HG02588 (cell line): ENCODE results near the gene ZSCAN1.
"Not testable (repeated sequence)": the region's sequence is repeated elsewhere in the genome, so short reads cannot be mapped to it uniquely, and the experiment has no call there.

Experiments used
- ATAC-seq: cut with Tn5 transposase; IDR thresholded peaks from one replicate; pipeline ENCODE4 v1.9.1; 2021; ENCODE audit warnings: mild to moderate bottlenecking, moderate library complexity; ENCODE audit not compliant: unreplicated experiment

The ZSCAN1 gene

DNA sequence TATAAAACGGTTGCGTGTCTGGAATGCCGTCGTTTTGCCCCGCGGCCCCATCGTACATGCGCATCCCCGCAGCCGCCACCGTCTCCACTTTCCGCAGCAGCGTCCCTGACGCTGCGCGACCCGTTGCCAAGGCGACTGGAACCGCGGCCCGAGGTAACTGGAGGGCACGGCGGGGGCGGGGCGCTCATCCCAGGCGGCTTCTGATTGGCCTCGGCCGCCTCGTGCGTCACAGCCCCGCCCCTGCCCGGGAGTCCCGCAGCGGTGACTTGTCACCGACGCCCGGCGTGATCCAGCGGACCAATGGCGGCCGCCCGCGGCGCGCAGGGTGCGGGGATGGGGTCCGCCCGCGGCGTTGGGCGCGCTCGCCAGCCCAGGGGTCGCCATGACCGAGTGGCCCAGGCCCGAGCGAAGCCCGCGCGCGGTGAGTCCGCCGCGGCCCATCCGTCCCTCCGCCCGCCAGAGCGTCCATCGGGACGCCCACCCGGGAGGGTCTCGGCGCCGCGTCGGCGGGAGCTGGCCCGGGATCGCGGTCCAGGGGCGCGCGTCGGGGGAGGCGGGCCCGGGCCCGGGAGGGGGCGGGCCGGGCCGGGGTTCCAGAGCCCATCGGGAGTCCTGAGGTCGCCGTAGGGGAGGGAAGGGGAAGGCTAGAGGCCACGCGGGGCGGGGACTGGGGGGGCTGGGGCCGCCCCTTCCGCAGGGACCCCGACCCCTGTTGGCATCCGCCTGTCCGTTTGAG lies at the start of gene ZSCAN1:
ZSCAN1 (plus strand) TSS at position 285 of the 736 bp plus-strand sequence. CDS start 3,812 bp downstream, outside the sequence.
- ATAC-seq: no peak

- no peak for ATAC-seq
Measured at GRCh38 chr19:57992841-57993240, 41.0 kb upstream of the ZSCAN1 start.

DNA sequence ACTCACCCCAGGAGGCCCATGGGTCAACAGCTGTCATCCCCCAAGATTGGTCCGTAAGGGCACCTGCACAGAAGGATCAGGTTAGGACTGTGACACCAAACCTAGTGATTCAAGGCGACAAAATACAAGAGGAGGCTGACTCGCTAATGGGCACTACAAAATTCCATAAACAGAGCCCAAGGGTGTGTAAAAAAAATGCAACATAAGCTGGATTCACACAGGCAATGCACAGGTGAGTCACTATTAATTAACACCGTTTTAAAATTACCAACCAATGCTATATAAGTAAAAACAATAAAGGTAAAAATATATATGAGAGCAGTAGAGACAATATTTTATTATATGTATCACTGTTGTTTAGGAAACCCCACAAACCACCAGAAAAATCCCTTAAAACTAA lies 33.1 kb upstream of the ZSCAN1 start:
- ATAC-seq: no peak

DNA sequence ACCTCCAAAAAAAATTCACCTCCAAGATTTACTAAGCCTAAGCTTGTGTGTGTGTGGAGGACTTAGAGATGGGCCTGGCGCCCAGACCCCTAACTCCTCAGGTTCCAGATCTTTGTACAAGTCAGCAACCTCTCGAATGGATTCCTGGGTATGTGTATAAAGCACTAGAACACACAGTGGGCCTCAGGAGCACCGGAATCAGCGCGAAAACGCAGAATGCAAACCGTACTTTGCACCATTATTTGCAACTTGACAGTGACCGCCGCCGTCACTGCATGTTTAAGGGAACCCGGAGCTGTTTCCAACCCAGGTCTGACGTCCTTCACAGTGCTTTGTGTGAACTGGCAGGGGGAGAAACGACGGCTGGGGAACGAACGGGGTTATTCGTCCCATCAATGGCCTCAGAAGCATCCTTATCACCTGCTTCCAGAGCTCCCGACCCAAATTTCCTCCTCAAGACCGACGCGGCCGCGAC lies 31.9 kb upstream of the ZSCAN1 start:
- peak; percentile 3 for ATAC-seq

- peak; percentile 86 for ATAC-seq
Measured at GRCh38 chr19:58002384-58003173, 31.2 kb upstream of the ZSCAN1 start, which contains the start of gene ZNF606. Gene ZNF606, minus strand, starts transcription at chr19:58002820. Its CDS starts 1,501 bp downstream, at chr19:58001319.

- peak; percentile 12 for ATAC-seq
Measured at GRCh38 chr19:58003174-58003828, 30.5 kb upstream of the ZSCAN1 start.

DNA sequence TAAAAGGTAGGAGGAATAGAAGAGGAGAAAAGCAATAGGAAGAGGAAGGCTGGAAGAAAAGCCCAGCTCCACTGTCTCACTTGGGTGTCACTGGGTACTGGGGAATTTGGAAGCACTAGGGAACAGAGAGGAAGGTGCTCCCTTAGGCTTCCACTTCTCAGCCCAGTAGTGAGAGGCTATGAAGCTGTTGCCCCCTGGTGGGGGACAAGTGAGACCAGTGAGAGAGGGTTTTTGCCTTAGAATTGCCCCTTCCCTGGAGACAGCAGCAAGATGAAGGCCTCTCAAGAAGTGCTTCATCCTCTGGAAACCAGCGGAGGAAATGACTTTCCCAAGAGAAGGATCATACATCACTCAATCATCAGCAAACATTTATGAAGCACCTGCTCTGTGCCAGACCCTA lies 26.5 kb upstream of the ZSCAN1 start:
- no peak for ATAC-seq

DNA sequence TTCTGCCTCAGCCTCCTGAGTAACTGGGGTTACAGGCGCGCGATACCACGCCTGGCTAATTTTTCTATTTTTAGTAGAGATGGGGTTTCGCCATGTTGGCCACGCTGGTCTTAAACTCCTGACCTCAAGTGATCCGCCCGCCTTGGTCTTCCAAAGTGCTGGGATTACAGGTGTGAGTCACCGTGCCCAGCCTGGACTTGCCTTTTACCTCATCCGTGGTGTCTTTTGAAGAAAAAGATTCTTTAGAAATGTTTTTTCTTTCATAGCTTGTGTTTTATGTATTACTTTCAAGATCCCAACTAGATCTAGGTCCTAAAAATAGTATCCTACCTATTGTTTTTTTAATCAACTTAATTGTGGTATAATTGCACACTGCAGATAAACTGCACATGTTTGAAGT lies 24.9 kb upstream of the ZSCAN1 start:
- not testable (repeated sequence) for ATAC-seq

DNA sequence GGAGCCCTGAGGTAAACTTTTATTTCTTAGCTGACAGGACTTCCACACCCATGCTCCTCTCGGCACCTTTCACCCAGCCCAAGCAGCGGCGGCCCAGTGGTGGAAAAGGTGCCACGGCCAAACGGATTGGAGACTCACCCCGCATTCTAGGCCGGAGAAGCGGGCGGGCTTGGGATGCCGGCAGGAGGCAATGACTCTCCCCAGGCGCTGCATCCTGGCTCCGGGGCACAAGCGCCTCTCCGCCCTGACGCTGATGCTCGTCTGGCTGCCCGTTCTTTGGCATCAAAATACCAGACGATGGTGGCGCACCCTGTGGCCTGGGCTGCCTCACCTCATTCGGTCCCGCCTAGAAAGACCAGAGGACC lies 24.5 kb upstream of the ZSCAN1 start:
- no peak for ATAC-seq

DNA sequence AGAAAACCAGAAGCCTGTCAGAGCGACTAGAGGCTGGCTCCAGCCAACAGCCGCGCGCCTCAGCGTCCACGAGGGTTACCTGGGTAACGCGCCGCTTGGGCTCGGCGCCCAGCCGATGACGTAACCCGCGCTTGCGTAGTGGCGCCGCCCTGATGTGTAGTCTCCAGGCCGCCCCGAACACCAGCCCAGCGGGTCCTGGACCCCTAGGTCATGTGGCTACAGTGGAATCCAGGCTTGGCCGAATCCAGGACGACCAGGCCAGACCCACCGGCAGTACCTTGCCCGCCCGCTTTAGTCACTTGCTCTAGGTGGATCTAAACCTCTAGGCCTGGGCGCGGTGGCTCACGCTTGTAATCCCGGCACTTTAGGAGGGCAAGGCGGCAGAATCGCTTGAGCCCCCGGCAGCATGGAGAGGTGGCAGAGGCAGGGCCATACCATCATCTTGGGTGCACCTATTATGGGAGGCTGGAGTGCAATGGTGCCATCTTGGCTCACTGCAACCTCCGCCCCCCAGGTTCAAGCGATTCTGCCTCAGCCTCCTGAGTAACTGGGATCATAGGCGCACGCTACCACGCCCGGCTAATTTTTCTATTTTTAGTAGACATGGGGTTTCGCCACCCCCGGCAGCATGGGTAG lies 24.0 kb upstream of the ZSCAN1 start:
- peak; percentile 51 for ATAC-seq

- ATAC-seq: no peak
Measured at GRCh38 chr19:58010507-58010906, 23.3 kb upstream of the ZSCAN1 start.

GRCh38 chr19:58014141-58014540 lies 19.7 kb upstream of the ZSCAN1 start:
- ATAC-seq: no peak

GRCh38 chr19:58020129-58020528 lies 13.7 kb upstream of the ZSCAN1 start:
- ATAC-seq: no peak

- no peak for ATAC-seq
Measured at GRCh38 chr19:58021541-58022282, 12.1 kb upstream of the ZSCAN1 start.

- no peak for ATAC-seq
Measured at GRCh38 chr19:58022283-58022660, 11.6 kb upstream of the ZSCAN1 start.

- no peak for ATAC-seq
Measured at GRCh38 chr19:58024661-58025060, 9.2 kb upstream of the ZSCAN1 start.

DNA sequence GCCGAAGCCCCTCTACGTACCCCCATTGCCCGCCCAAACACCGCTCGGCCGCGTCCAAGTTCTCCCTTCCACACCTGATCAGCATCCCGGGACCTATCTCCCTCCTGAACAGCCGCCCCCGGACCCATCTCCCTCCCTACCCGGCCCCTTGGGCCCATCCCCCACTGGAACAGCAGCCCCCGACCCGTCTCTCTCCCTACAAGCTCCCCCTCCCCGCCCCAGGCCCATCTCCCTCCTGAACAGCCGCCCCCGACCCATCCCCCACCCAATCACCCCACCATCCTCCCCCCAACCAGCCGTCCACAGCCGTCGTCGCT lies 610 bp downstream of the ZSCAN1 start:
- ATAC-seq: no peak

GRCh38 chr19:58035863-58036262 lies 2.0 kb downstream of the ZSCAN1 start:
- ATAC-seq: no peak

DNA sequence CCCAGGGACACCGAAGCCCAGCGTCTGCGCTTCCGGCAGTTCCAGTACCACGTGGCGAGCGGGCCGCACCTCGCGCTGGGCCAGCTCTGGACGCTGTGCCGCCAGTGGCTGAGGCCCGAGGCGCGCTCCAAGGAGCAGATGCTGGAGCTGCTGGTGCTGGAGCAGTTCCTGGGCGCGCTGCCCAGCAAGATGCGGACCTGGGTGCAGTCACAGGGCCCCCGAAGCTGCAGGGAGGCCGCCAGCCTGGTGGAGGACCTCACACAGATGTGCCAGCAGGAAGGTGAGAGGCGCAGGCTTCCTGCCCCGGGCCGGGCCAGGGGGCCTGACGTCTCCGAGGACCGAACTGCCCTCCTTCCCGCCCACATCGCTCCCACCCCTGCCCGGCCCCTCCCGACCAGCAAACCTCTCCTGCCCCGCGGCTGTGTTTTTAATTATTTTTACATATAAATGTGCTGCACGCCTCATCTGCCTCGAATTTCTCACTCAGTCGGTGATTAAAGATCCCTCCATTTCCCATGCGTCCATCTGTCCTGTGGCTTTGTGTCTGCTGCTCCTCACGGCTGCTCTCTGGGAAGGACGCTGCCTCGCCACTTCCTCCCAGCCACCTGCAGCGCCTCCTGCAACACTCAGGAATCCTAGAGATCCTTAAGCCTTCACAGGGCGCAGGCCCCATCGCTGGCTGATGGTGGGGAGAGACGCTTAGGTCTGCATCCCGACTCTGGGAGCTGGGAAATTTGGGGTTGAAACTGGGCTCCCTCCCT lies 4.3 kb downstream of the ZSCAN1 start:
- ATAC-seq: no peak

GRCh38 chr19:58038688-58039204 lies 4.9 kb downstream of the ZSCAN1 start:
- no peak for ATAC-seq
